Mesodermal cell (in vitro differentiated cells): Measurements from ENCODE around the gene NUAK2.

Experiments used
- H3K27ac ChIP-seq: 2 replicates; pipeline ENCODE4 v1.7.0; 2013; ENCODE audit warnings: mild to moderate bottlenecking, low read depth, low read length, moderate library complexity; ENCODE audit not compliant: severe bottlenecking
- H3K36me3 ChIP-seq: 2 replicates; pipeline ENCODE4 v1.7.1; 2013; ENCODE audit warnings: mild to moderate bottlenecking, low read length, moderate library complexity; ENCODE audit not compliant: control insufficient read depth, insufficient read depth
- H3K4me1 ChIP-seq: one replicate; pipeline ENCODE4 v1.7.1; 2013; ENCODE audit warnings: mild to moderate bottlenecking, low read length; ENCODE audit not compliant: insufficient read depth, control insufficient read depth, poor library complexity, severe bottlenecking
- H3K4me3 ChIP-seq: 2 replicates; pipeline ENCODE4 v1.7.0; 2013; ENCODE audit warnings: low read length, control low read depth, mild to moderate bottlenecking; ENCODE audit not compliant: insufficient read depth, poor library complexity, severe bottlenecking; ENCODE audit errors: extremely low read depth
- H3K9me3 ChIP-seq: 2 replicates; pipeline ENCODE4 v1.7.1; 2013; ENCODE audit warnings: mild to moderate bottlenecking, low read length, moderate library complexity; ENCODE audit not compliant: control insufficient read depth
- WGBS, 2 experiments: methylation state at CpG; one replicate each; pipeline ENCODE4 v1.1.5; 2013; ENCODE audit warnings: missing lambda C conversion rate in 2 of 2; ENCODE audit not compliant: insufficient coverage in 2 of 2; 5-methylcytosine and 5-hydroxymethylcytosine counted together

NUAK2 gene

DNA sequence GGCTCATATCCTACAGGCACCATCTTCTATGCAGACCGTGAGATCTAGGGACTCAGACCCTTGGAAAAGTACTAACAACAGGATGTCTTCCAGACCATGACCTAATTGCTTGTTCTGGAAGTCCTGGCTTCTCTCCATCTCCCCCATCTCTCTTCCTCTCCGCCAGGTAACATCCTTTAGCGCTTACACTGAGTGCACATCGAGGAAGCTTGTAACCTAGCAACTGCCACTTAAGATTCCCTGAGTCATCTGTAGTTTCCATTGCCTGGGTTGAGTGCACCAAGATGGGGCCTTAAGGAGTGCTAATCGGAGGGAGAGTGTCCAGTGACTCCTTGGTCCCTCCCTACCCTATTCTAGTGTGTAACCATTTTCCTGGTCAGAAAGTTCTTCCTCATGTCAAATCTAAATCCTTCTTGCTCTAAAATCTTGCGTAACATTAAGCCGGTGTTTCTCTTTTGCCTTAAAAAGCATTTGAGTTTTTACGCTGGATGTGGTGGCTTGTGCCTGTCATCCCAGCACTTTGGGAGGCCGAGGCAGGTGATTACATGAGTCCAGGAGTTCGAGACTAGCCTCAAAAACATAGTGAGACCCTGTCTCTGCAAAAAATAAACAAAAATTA is 25.5 kb upstream of the NUAK2 start:
- no peaks in the 10 kb centered on the region for H3K9me3 ChIP-seq
- 86 to 94% methylated on average over 7 to 8 of the region's 10 CpGs for WGBS, 2 experiments
- H3K36me3 ChIP-seq: no peaks in the 10 kb centered on the region
- no peak overlapping the region for H3K4me3 ChIP-seq
- peak overlapping the region; percentile 62 for H3K27ac ChIP-seq
- peaks cover 38% of the 10 kb centered on the region for H3K4me1 ChIP-seq

GRCh38 chr1:205345761-205346160 is 24.2 kb upstream of the NUAK2 start:
- H3K4me3 ChIP-seq: no peak overlapping the region
- no peaks in the 10 kb centered on the region for H3K9me3 ChIP-seq
- WGBS, 2 experiments: 89 to 90% methylated on average over 9 to 10 of the region's 11 CpGs
- no peaks in the 10 kb centered on the region for H3K36me3 ChIP-seq
- no peak overlapping the region for H3K27ac ChIP-seq
- H3K4me1 ChIP-seq: peaks cover 33% of the 10 kb centered on the region

DNA sequence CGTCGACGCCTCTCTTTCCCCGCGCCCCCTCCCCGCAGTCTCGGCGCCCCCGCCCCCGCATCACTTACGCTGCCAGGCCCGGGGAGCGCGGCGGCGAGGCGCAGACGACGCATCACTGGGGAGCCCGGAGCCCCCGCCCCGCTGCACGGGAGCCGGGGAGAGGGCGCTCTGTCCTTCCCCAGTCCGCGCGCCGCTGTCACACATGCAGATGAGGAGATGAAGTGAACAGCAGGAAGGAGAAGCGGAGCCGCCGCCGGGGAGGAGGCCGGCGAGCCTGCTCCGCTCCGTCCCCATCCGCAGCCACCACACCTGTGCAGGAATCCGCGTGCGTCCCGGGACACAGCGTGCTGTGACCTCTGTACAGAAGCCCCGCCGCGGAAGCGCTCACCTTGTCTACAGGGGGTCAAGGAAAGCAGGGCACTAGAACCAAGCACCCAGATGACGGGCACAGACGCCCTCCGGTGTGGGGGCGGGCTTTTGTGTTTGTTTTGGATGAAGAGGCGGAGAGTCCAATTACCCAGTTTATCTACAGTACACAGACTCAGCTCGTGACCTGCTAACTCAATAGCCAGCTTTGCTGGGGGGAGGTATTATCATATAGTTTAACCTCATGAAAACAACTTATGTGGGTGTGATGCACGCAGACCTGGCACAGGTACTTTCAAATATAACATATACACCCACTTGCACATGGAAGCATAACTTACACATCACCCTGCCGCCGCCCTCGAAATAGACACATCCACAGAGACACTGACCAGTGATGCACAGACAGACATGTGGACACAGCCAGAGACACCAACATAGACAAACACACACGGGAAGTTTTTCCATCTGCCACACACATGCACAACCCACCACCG is 22.8 kb upstream of the NUAK2 start:
- Histone ChIP-seq H3K4me1 (peaks cover 24% of the 10 kb centered on the region), H3K27ac (no peak overlapping the region), H3K36me3 (no peaks in the 10 kb centered on the region), H3K9me3 (no peaks in the 10 kb centered on the region), H3K4me3 (peak overlapping the region; percentile 44)
- 20 to 27% methylated on average over 22 to 24 of the region's 59 CpGs for WGBS, 2 experiments

DNA sequence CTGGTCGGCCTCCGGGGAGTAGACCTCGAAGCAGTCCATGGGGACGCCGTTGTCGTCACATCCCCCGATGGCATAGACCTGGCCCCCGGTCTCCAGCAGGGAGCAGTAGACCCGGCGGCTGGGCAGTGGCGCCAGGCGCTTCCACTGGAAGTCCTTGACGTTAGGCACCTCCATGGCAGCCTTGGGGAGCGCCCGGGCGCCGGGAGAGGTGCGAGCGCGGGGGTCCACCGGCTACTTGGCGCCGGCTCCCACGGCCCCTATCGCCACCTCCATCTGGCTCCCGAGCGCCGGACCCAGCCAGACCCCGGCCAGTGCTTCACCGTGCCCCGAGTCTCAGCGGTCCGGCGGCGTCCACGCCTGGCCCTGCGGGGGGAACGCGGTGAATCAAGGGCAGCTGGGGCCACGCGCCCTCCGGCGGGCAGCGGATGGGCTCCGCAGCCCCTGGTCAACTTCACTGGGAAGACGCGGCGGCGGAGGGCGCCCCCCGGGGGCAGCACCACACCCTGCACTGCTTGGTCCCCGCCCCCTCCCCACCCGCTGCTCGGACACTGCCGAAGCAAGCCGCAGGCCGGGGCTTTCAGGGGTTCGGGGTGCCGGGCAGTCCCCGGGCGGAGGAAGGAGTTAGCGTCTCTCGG is 22.0 kb upstream of the NUAK2 start:
- H3K27ac ChIP-seq: no peak overlapping the region
- peaks cover 19% of the 10 kb centered on the region for H3K4me1 ChIP-seq
- H3K36me3 ChIP-seq: no peaks in the 10 kb centered on the region
- H3K9me3 ChIP-seq: no peaks in the 10 kb centered on the region
- WGBS, 2 experiments: 3 to 8% methylated on average over 43 to 59 of the region's 63 CpGs
- peak overlapping the region; percentile 44 for H3K4me3 ChIP-seq

GRCh38 chr1:205342986-205343385 is 21.4 kb upstream of the NUAK2 start:
- H3K36me3 ChIP-seq: no peaks in the 10 kb centered on the region
- H3K27ac ChIP-seq: no peak overlapping the region
- peak overlapping the region; percentile 44 for H3K4me3 ChIP-seq
- no peaks in the 10 kb centered on the region for H3K9me3 ChIP-seq
- peaks cover 13% of the 10 kb centered on the region for H3K4me1 ChIP-seq
- 86 to 87% methylated on average over 10 to 12 of the region's 12 CpGs for WGBS, 2 experiments

DNA sequence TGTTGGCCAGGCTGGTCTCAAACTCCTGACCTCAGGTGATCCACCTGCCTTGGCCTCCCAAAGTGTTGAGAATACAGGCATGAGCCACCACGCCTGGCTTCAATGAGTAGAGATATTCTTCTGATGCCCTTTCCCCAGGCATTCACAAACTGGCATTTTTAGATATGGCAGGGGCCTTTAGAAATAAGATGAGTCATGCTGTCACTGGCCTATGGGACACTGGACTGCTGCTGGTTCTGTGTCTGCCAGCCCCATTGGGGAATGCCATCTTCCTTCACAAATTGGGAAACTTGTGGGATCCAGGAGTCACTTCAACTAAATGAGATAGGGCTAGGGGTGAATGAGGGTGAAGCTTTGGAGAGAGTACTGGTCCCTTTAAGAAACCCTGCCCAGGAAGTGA is 19.1 kb upstream of the NUAK2 start:
- no peak overlapping the region for H3K27ac ChIP-seq
- 100% methylated on average over 1 of the region's 1 CpG for WGBS, 2 experiments

DNA sequence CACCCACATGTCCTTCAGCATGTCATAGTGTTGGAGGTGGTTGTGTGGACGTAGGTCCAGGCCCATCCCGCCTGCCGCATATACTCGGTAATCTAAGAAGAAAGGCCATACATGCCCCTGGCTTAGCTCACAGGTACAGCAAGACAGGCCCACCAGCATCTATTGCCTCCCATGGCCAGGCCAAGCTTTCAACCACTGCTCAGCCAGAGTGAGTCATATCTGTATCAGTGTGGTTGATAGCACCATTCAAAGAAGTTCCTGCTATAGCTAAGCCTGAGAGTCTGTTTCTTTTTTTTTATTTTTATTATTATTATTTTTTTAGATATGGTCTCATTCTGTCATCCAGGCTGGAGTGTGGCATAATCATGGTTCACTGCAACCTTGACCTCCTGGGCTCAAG is 18.2 kb upstream of the NUAK2 start:
- H3K4me3 ChIP-seq: no peak overlapping the region
- H3K36me3 ChIP-seq: no peaks in the 10 kb centered on the region
- no peaks in the 10 kb centered on the region for H3K9me3 ChIP-seq
- no peak overlapping the region for H3K27ac ChIP-seq
- no peaks in the 10 kb centered on the region for H3K4me1 ChIP-seq
- WGBS, 2 experiments: 82 to 94% methylated on average over 3 to 4 of the region's 4 CpGs

More for the DNA sequence above, 19.1 kb upstream of the NUAK2 start:
- no peaks in the 10 kb centered on the region for H3K4me1 ChIP-seq
- no peaks in the 10 kb centered on the region for H3K9me3 ChIP-seq
- no peak overlapping the region for H3K4me3 ChIP-seq
- no peaks in the 10 kb centered on the region for H3K36me3 ChIP-seq

DNA sequence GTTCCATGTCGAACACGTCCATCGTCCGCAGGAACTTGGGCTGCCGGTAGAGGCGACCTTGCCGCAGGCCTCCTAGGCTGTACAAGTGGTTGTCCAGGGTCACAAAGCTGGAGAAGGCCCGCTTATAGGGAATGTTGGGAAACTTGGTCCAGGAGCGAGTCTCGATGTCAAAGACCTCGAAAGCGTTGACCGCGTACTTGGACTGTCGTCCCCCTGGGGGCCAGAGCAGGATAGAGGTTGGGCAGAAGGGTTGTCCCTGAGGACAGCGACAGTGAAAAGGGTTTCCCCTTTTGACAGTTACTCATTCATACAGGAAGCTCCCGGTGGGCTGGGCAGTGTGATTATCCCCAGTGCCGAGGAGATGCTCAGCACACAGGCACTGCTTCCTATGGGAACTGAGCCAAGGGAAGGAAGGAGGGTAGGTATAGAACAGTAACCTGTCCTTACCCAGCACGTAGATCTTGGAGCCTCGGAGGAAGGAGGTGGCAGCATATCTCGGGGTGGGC is 17.7 kb upstream of the NUAK2 start:
- Histone ChIP-seq H3K4me3 (no peak overlapping the region), H3K27ac (no peak overlapping the region), H3K4me1 (no peaks in the 10 kb centered on the region), H3K9me3 (no peaks in the 10 kb centered on the region), H3K36me3 (no peaks in the 10 kb centered on the region)
- WGBS, 2 experiments: 93 to 96% methylated on average over 16 to 20 of the region's 21 CpGs

DNA sequence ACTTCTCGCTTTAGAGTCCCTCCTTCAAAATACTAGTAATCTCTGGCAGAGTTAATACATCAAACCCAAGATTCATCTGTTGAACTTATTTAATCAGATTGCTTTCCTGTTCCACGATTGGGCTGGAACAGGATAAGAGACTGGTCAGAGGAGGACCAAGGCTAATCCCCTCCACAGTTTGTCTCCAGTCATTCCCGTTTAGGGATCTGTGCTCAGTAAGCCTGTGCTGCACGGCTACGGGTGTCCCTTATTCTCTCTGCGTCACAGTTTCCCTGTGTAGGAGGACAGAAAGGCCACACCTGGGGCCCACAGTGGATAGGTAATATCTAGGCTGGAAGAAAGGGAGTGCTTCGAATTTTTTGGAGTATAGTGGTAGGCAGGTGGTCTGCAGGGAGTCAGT is 16.5 kb upstream of the NUAK2 start:
- H3K4me1 ChIP-seq: no peaks in the 10 kb centered on the region
- no peak overlapping the region for H3K4me3 ChIP-seq
- no peaks in the 10 kb centered on the region for H3K36me3 ChIP-seq
- 73 to 92% methylated on average over 5 to 6 of the region's 7 CpGs for WGBS, 2 experiments
- H3K27ac ChIP-seq: no peak overlapping the region
- no peaks in the 10 kb centered on the region for H3K9me3 ChIP-seq

GRCh38 chr1:205337481-205337880 is 15.9 kb upstream of the NUAK2 start:
- 58 to 72% methylated on average over 5 to 7 of the region's 7 CpGs for WGBS, 2 experiments
- H3K4me3 ChIP-seq: no peak overlapping the region
- no peaks in the 10 kb centered on the region for H3K4me1 ChIP-seq
- no peaks in the 10 kb centered on the region for H3K9me3 ChIP-seq
- no peaks in the 10 kb centered on the region for H3K36me3 ChIP-seq
- no peak overlapping the region for H3K27ac ChIP-seq
